GM23338 (cell line): ENCODE data around the gene RNF26. TPM values are rescaled to one million over a fixed set of nuclear protein-coding genes. Genes with fewer than 3 reads are reported as not detected.

Source experiments
- ATAC-seq: fragments of 200-7000 bp; cut with Tn5 transposase; 3 replicates; pipeline ENCODE4 v1.9.1; 2020
- DNase-seq: peaks from one replicate; pipeline ENCODE4 v3.0.0-alpha.2; 2015; ENCODE audit warnings: low spot score
- H2AFZ ChIP-seq: fragments of 200-600 bp; sonication (generic); 2 replicates; pipeline ENCODE4 v1.8.0; 2016; ENCODE audit warnings: antibody characterized with exemption, mild to moderate bottlenecking, moderate library complexity
- H3F3A ChIP-seq: fragments of 200-600 bp; sonication (generic); replicated peaks from 2 replicates; pipeline ENCODE4 v1.8.0; 2017; ENCODE audit warnings: antibody characterized with exemption, mixed run types, low read depth
- H3K27ac ChIP-seq: fragments of 200-600 bp; sonication (generic); 2 replicates; pipeline ENCODE4 v1.6.1; 2016; ENCODE audit warnings: low read depth
- H3K27me3 ChIP-seq: fragments of 200-600 bp; sonication (generic); 2 replicates; pipeline ENCODE4 v1.8.0; 2016; ENCODE audit warnings: mild to moderate bottlenecking, mixed run types, moderate library complexity; ENCODE audit not compliant: insufficient read depth
- H3K36me3 ChIP-seq: fragments of 200-600 bp; sonication (generic); 2 replicates; pipeline ENCODE4 v1.8.0; 2016; ENCODE audit warnings: mild to moderate bottlenecking; ENCODE audit not compliant: insufficient read depth
- H3K4me1 ChIP-seq: fragments of 200-600 bp; sonication (generic); 2 replicates; pipeline ENCODE4 v1.8.0; 2016; ENCODE audit warnings: mild to moderate bottlenecking, moderate library complexity; ENCODE audit not compliant: insufficient read depth
- H3K4me2 ChIP-seq: fragments of 200-600 bp; sonication (generic); 2 replicates; pipeline ENCODE4 v1.7.1; 2017; ENCODE audit warnings: mixed run types
- H3K4me3 ChIP-seq: fragments of 200-600 bp; sonication (generic); 2 replicates; pipeline ENCODE4 v1.6.1; 2016; ENCODE audit warnings: mixed run types
- H3K79me2 ChIP-seq: fragments of 200-600 bp; sonication (generic); replicated peaks from 2 replicates; pipeline ENCODE4 v1.8.0; 2017; ENCODE audit warnings: mild to moderate bottlenecking; ENCODE audit not compliant: insufficient read depth
- H3K9me2 ChIP-seq: fragments of 200-600 bp; sonication (generic); 2 replicates; pipeline ENCODE4 v1.8.0; 2017; ENCODE audit not compliant: insufficient read depth
- H4K20me1 ChIP-seq: fragments of 200-600 bp; sonication (generic); replicated peaks from 2 replicates; pipeline ENCODE4 v1.8.0; 2017; ENCODE audit warnings: mild to moderate bottlenecking; ENCODE audit not compliant: insufficient read depth
- H3K27ac Mint-ChIP-seq: 2 replicates; pipeline ENCODE4 v1.8.0; 2020; ENCODE audit warnings: inconsistent platforms, mild to moderate bottlenecking, moderate library complexity, mixed read lengths
- H3K27me3 Mint-ChIP-seq: 3 replicates; pipeline ENCODE4 v1.8.0; 2022; ENCODE audit warnings: low read depth, mild to moderate bottlenecking, moderate library complexity, mixed read lengths, inconsistent platforms; ENCODE audit not compliant: insufficient read depth, poor library complexity
- H3K36me3 Mint-ChIP-seq: 3 replicates; pipeline ENCODE4 v1.8.0; 2021; ENCODE audit warnings: low read depth, mild to moderate bottlenecking, inconsistent platforms, moderate library complexity, mixed read lengths
- H3K4me1 Mint-ChIP-seq: 3 replicates; pipeline ENCODE4 v1.8.0; 2020; ENCODE audit warnings: mild to moderate bottlenecking, inconsistent platforms, mixed read lengths
- H3K4me3 Mint-ChIP-seq: 3 replicates; pipeline ENCODE4 v1.8.0; 2021; ENCODE audit warnings: moderate library complexity, mild to moderate bottlenecking, inconsistent platforms, mixed read lengths
- H3K9me3 Mint-ChIP-seq: 3 replicates; pipeline ENCODE4 v1.8.0; 2020; ENCODE audit warnings: moderate library complexity, mild to moderate bottlenecking, inconsistent platforms, mixed read lengths
- CREB1 ChIP-seq: fragments of 250-450 bp; sonication (Bioruptor Pico); IDR thresholded peaks from 2 replicates; pipeline ENCODE4 v1.5.0; 2020; ENCODE audit warnings: low read depth, mild to moderate bottlenecking, moderate library complexity
- ETS1 ChIP-seq: IDR thresholded peaks from 2 replicates; pipeline ENCODE4 v1.6.1; 2016; ENCODE audit warnings: antibody characterized with exemption
- JUNB ChIP-seq: IDR thresholded peaks from one replicate; pipeline ENCODE4 v1.6.1; 2016; ENCODE audit warnings: antibody characterized with exemption; ENCODE audit not compliant: unreplicated experiment
- REST ChIP-seq: IDR thresholded peaks from one replicate; pipeline ENCODE4 v1.6.1; 2018; ENCODE audit warnings: antibody characterized with exemption; ENCODE audit not compliant: unreplicated experiment
- polyA plus RNA-seq: library from polyadenylated mRNA; unstranded; fragments of >200 nt; fragmentation: Nextera tagmentation; extraction: Ambion mirVana; gene quantifications from 2 replicates; pipeline ENCODE4 v1.2.1, GENCODE V29; 2016
- total RNA-seq: library from RNA; depleted of rRNA; stranded (reverse); fragments of >200 nt; shearing (Covaris generic); gene quantifications from 2 replicates; pipeline ENCODE4 v1.2.3, GENCODE V29; 2014

RNF26 gene
- total and polyA plus RNA-seq, 2 experiments from 2014 or later: 31.8 to 58.3 TPM

- DNase-seq (peak; percentile 76), ATAC-seq (no peak)
- peaks cover 7% of the 10 kb centered on the region; the same call in 1 of the 2 replicates for H4K20me1 ChIP-seq
- TF ChIP-seq CREB1 (CRISPR knock-in tag): peak; percentile 78
- no peak for TF ChIP-seq JUNB
- peak overlapping the region; percentile 26; the same call in 1 of the 2 replicates for H3K27ac ChIP-seq
- H2AFZ ChIP-seq: peak overlapping the region; percentile 49
- H3K4me3 Mint-ChIP-seq: peak overlapping the region; percentile 54
- H3K27me3 ChIP-seq: peaks cover 42% of the 10 kb centered on the region
- H3K4me3 ChIP-seq: peak overlapping the region; percentile 86
- H3K4me2 ChIP-seq: peak overlapping the region; percentile 98
- peak overlapping the region; percentile 91 for H3K27ac Mint-ChIP-seq
- H3F3A ChIP-seq: peaks cover 22% of the 10 kb centered on the region
- H3K27me3 Mint-ChIP-seq: peaks cover 56% of the 10 kb centered on the region
- H3K9me2 ChIP-seq: no peaks in the 10 kb centered on the region
- no peaks in the 10 kb centered on the region for H3K36me3 ChIP-seq
- H3K9me3 Mint-ChIP-seq: no peaks in the 10 kb centered on the region
- peaks cover 3% of the 10 kb centered on the region; the same call in 1 of the 3 replicates for H3K36me3 Mint-ChIP-seq
- no peaks in the 10 kb centered on the region for H3K79me2 ChIP-seq
- H3K4me1 ChIP-seq: peaks cover 48% of the 10 kb centered on the region
- H3K4me1 Mint-ChIP-seq: peaks cover 34% of the 10 kb centered on the region
Measured at GRCh38 chr11:119318240-119319135, 15.8 kb upstream of the RNF26 start.

- Histone ChIP-seq H3F3A (peaks cover 22% of the 10 kb centered on the region), H3K4me2 (peak overlapping the region; percentile 98), H2AFZ (peak overlapping the region; percentile 49; the same call in 1 of the 2 replicates), H3K9me2 (no peaks in the 10 kb centered on the region), H3K4me3 (peak overlapping the region; percentile 80; the same call in 1 of the 2 replicates), H4K20me1 (0 out of 2 replicates have a peak, but pooled peaks cover 3% of the 10 kb centered on the region), H3K27me3 (peaks cover 42% of the 10 kb centered on the region), H3K27ac (no peak overlapping the region), H3K4me1 (peaks cover 52% of the 10 kb centered on the region), H3K79me2 (no peaks in the 10 kb centered on the region), H3K36me3 (no peaks in the 10 kb centered on the region)
- H3K4me3 Mint-ChIP-seq: peak overlapping the region; percentile 54
- peaks cover 40% of the 10 kb centered on the region for H3K4me1 Mint-ChIP-seq
- H3K9me3 Mint-ChIP-seq: no peaks in the 10 kb centered on the region
- ATAC-seq: no peak
- no peak for TF ChIP-seq JUNB
- TF ChIP-seq REST: no peak
- TF ChIP-seq ETS1: no peak
- H3K27ac Mint-ChIP-seq: peak overlapping the region; percentile 91
- H3K36me3 Mint-ChIP-seq: peaks cover 2% of the 10 kb centered on the region; the same call in 1 of the 3 replicates
- H3K27me3 Mint-ChIP-seq: peaks cover 53% of the 10 kb centered on the region
- DNase-seq: no peak
Measured at GRCh38 chr11:119319136-119319699, 15.1 kb upstream of the RNF26 start.
